NCI-H187 treated with DMSO at 0.1 percent for 48 hours (cell line): Measurements from ENCODE around the gene TXNRD1.

Source experiments
- DNase-seq: peaks from one replicate; lab custom pipeline; 2025; lab: John Stamatoyannopoulos, UW

TXNRD1 gene

GRCh38 chr12:104351057-104351983, 135.7 kb downstream of the TXNRD1 start:
- no peak for DNase-seq

- DNase-seq, result no peak
Observed at GRCh38 chr12:104352106-104352713, 136.6 kb downstream of the TXNRD1 start.

- DNase-seq, result no peak
Observed at GRCh38 chr12:104353012-104353981, 137.7 kb downstream of the TXNRD1 start.

GRCh38 chr12:104354167-104354867, 138.7 kb downstream of the TXNRD1 start:
- DNase-seq, result no peak

- DNase-seq, result no peak
Observed at GRCh38 chr12:104354868-104355570, 139.4 kb downstream of the TXNRD1 start.

- no peak for DNase-seq
Observed at GRCh38 chr12:104355630-104356029, 140.1 kb downstream of the TXNRD1 start.

GRCh38 chr12:104356231-104357115, 140.9 kb downstream of the TXNRD1 start:
- DNase-seq, result no peak

GRCh38 chr12:104357421-104357952, 141.9 kb downstream of the TXNRD1 start:
- DNase-seq, result no peak

- DNase-seq, result no peak
Observed at GRCh38 chr12:104358353-104359003, 142.9 kb downstream of the TXNRD1 start.

GRCh38 chr12:104359216-104359615, 143.6 kb downstream of the TXNRD1 start:
- no peak for DNase-seq

GRCh38 chr12:104360157-104360556, 144.6 kb downstream of the TXNRD1 start:
- no peak for DNase-seq

- no peak for DNase-seq
Observed at GRCh38 chr12:104360983-104361707, 145.6 kb downstream of the TXNRD1 start.

GRCh38 chr12:104365921-104366410, 150.4 kb downstream of the TXNRD1 start:
- DNase-seq, result no peak

- no peak for DNase-seq
Observed at GRCh38 chr12:104369708-104370107, 154.1 kb downstream of the TXNRD1 start.

GRCh38 chr12:104371043-104371870, 155.7 kb downstream of the TXNRD1 start:
- no peak for DNase-seq

- DNase-seq, result no peak
Observed at GRCh38 chr12:104372061-104372720, 156.6 kb downstream of the TXNRD1 start.
